VCaP (cell line): ENCODE results near the gene AJAP1.

Experiments
- H3K27ac ChIP-seq: fragments of 450-650 bp; 2 replicates; pipeline ENCODE4 v1.5.1; 2017
- TF ChIP-seq, protein P1 (sequence below): fragments of 450-650 bp; conservative IDR thresholded peaks from 2 replicates; pipeline ENCODE4 v1.5.1; 2017; ENCODE audit warnings: mild to moderate bottlenecking, moderate library complexity

Gene AJAP1

DNA sequence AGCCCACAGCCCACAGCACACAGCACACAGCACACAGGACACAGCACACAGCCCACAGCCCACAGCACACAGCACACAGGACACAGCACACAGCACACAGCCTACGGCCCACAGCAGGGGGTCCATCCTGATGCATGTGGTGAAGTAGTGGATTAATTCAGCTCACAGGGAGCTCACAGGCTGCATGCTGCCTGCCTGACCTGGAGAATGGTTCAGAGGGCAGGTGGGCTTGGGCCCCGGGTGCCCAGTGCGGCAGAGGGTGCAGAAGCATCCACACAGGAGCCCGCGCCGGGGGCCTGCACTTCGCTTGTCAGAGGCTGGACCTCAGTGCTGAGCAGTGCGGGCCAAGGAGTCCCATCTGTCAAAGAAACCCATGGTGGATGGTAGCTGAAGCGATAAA lies 21.1 kb upstream of the AJAP1 start:
- no peak overlapping the region for H3K27ac ChIP-seq
- TF ChIP-seq, protein P1, sequence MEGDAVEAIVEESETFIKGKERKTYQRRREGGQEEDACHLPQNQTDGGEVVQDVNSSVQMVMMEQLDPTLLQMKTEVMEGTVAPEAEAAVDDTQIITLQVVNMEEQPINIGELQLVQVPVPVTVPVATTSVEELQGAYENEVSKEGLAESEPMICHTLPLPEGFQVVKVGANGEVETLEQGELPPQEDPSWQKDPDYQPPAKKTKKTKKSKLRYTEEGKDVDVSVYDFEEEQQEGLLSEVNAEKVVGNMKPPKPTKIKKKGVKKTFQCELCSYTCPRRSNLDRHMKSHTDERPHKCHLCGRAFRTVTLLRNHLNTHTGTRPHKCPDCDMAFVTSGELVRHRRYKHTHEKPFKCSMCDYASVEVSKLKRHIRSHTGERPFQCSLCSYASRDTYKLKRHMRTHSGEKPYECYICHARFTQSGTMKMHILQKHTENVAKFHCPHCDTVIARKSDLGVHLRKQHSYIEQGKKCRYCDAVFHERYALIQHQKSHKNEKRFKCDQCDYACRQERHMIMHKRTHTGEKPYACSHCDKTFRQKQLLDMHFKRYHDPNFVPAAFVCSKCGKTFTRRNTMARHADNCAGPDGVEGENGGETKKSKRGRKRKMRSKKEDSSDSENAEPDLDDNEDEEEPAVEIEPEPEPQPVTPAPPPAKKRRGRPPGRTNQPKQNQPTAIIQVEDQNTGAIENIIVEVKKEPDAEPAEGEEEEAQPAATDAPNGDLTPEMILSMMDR = no peak

DNA sequence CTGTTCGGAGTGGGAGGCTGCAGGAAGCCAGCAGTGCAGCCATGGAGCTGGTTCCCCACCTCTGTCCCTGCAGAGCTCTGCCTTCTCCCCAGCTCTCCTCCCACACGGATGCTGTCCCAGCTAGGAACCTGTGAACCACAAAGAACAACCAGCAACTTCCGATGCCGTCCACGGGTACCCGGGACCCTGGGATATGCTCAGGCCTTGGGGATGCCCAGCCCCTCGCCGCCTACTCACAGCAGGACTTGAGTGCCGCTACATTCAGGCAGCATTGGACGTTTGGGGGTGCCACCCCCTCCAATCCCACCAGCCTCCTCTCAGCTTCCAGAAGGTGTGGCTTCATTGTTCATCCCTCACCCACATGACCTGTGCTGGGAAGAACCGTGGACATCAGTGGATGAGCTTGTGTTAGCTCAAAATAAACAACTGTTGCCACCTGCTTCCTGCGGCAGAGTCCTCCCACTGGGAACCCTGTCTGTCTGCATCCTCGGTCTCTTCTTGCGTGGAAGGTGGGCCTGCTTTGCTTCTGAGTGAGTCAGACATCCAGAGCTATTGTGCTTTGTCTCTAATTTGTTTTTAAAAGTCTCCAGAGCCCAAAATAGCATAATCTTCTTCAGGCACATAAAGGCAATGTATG lies 20.1 kb upstream of the AJAP1 start:
- TF ChIP-seq, protein P1 = no peak
- no peak overlapping the region for H3K27ac ChIP-seq

DNA sequence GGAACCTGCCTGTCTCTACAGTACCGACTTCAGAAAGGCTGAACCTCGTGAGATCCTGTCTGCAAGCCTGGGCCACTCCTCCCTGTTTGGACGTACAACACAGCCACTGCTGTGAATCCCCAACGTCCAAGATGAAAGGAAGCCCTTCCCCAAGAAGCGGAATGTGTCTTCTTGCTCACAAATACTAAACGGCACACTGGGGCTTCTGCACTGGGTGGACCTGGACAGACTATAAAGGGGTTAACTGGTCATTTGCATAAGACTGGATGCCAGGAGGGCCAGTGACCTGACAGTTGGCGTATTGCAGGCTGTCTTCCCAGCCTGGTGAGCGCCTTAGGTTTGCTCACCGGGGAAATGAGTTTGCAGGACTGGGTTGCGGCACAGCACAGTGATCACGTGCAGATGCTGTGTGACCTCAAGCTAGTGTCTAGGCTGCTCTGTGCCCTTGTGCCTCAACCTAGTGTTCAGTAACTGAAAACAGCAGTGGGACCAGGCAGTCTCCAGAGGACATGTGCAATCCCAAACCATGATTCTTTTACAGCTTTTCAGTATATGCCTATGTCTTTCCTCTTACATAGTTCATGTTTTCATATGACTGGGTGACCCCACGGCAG lies 19.5 kb upstream of the AJAP1 start:
- TF ChIP-seq, protein P1 = no peak
- H3K27ac ChIP-seq = no peak overlapping the region

DNA sequence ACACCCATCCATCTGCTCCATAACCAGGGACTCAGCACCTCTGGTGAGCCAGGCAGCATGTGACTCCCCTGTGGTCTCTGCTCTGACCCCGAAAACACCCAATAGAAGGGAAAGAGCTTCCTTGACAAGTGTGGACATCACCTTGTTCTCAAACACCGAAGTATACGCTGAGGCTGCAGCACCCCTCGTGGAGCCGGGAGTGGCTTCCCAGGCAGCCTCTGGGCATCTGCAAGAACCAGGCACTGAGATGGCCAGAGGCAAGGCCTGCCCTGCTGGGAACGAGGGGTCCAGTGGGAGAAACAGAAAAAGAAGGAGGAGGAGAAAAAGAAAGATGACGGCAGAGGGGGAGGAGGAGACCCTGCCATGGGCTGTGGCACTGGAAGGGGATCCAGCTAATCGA lies 18.2 kb upstream of the AJAP1 start:
- TF ChIP-seq, protein P1 = no peak
- no peak overlapping the region for H3K27ac ChIP-seq

DNA sequence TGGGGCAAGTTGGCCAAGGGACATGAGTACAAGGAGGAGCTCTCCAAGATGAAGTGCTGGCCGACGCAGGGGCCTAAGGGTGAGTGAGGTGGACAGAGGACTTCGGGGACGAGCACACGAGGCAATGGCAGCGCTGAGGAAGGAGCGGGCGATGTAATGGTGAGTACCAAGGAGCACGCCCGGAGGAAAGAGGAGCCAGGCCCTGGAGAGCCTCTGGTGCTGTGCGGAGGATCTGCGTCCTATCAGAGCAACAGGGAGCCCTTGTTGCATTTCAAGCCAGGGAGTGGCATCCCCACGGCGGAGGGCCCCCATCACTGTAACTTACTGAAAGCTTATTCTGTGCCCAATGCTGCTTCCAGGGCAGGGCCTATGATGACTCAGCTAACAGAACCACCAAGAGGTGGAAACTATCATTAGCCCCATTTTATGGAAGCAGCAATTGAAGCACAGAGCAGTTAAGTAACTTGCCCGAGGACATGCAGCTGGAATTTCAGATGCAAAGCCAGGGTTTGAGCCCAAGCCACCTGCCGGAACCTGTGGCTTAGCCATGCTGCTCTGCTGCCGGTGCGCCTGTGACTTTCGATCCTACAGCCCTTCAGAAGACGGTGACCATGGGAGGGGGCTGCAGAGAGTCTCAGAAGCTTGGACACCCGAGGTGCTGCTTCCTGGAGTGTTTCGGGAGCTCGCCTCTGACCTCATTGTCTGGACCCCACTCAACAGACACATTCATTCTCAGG lies 17.6 kb upstream of the AJAP1 start:
- TF ChIP-seq, protein P1 = no peak
- H3K27ac ChIP-seq = no peak overlapping the region

DNA sequence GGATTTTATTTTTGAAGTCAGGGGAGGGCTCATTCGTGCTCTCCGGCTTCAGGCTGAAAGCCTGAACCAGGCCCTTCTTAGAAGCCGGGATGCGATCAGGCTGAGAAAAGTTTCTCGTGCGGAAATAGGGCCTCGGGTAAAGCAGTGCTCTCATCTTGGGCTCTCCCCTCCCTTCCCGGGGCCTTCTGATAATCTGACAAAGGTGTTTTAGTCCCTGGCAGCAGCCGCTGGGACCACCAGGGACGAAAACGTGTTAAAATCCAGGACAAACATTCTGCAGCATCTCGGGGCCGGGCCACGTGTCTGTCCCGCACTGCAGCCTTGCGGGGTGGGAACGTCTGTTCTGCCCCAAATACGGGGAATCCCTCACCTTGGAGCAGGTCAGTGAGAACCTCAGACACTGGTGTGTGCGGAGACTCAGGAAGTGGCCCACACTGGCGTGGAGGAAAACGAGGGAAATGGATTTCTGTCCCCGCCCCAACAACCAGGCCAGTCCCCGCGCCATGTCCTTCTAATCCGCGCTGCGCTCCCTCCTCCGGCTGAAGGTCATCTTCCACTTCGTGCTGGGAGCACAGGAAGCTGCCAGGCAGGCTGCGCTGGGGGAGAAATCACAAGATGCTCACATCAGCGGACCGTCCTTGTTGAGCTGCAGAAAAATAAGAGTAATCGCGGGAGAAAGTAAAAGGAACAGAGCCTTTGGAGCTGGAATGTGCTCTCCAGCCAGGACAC lies 16.6 kb upstream of the AJAP1 start:
- H3K27ac ChIP-seq = no peak overlapping the region
- TF ChIP-seq, protein P1 = no peak

DNA sequence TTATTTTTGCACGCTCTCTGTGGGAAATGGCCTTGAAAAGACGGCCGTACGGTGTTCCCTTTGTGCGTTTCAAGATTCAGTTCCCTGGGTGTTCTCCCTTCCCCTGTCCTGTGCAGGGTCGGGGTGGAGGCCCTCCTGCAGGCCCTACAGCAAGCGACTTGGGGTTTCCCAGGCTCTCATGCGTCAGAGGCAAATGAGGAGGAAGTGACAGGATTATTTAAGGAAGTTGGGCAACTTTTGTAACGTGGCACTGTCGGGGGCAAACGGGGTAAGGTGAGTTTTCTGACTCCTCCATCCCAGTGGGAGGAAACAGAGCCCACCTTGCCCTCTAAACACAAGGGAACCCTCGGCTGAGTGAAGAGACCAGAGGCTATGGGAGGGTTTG lies 16.1 kb upstream of the AJAP1 start:
- no peak overlapping the region for H3K27ac ChIP-seq
- TF ChIP-seq, protein P1 = no peak
